Activated T-cell treated with anti-CD3 and anti-CD28 coated beads, Interleukin-2, amount 50 U/mL, for 4 hours (primary cell): ENCODE data around the gene CNIH3. TPM values are rescaled to one million over a fixed set of nuclear protein-coding genes. Genes with fewer than 3 reads are reported as not detected.

ENCODE experiments used
- ATAC-seq, 2 donors: fragments of 200-7000 bp; cut with Tn5 transposase; one replicate each; pipeline ENCODE4 v1.10.0; 2021
- DNase-seq: peaks from one replicate; pipeline ENCODE4 v3.0.0-alpha.2; 2020
- H3K27me3 Mint-ChIP-seq: one replicate; pipeline ENCODE4 v1.8.0; 2021; ENCODE audit warnings: low read depth, mixed read lengths
- H3K36me3 Mint-ChIP-seq: one replicate; pipeline ENCODE4 v1.8.0; 2022; ENCODE audit warnings: mixed read lengths; ENCODE audit not compliant: insufficient read depth
- H3K4me1 Mint-ChIP-seq: one replicate; pipeline ENCODE4 v1.8.0; 2021; ENCODE audit warnings: low read depth, mixed read lengths
- H3K4me3 Mint-ChIP-seq: one replicate; pipeline ENCODE4 v1.8.0; 2021; ENCODE audit warnings: mild to moderate bottlenecking, moderate library complexity, mixed read lengths
- H3K9me3 Mint-ChIP-seq: one replicate; pipeline ENCODE4 v1.8.0; 2021; ENCODE audit warnings: mixed read lengths
- total RNA-seq, 3 donors: library from RNA; stranded (reverse); gene quantifications; one replicate each; pipeline ENCODE4 v1.2.1, GENCODE V29; 2021

Gene CNIH3
- total RNA-seq, 3 donors from 2014 or later = 0.66 to 1.1 (median 0.71) TPM

GRCh38 chr1:224755586-224755985 is 139.5 kb downstream of the CNIH3 start:
- Mint-ChIP-seq H3K27me3 (peaks cover 20% of the 10 kb centered on the region), H3K4me3 (no peak overlapping the region), H3K4me1 (no peaks in the 10 kb centered on the region), H3K9me3 (peaks cover 10% of the 10 kb centered on the region), H3K36me3 (no peaks in the 10 kb centered on the region)
- DNase-seq = no peak
- no peak for ATAC-seq

- peaks cover 7% of the 10 kb centered on the region for H3K27me3 Mint-ChIP-seq
Observed at GRCh38 chr1:224757508-224757907, 141.4 kb downstream of the CNIH3 start.

GRCh38 chr1:224759135-224759534 is 143.0 kb downstream of the CNIH3 start:
- ATAC-seq (no peak), DNase-seq (no peak)
- no peak overlapping the region for H3K4me3 Mint-ChIP-seq
- no peaks in the 10 kb centered on the region for H3K36me3 Mint-ChIP-seq
- H3K27me3 Mint-ChIP-seq = peaks cover 7% of the 10 kb centered on the region
- H3K4me1 Mint-ChIP-seq = no peaks in the 10 kb centered on the region
- peaks cover 10% of the 10 kb centered on the region for H3K9me3 Mint-ChIP-seq

More at GRCh38 chr1:224757508-224757907, 141.4 kb downstream of the CNIH3 start:
- ATAC-seq = no peak
- H3K36me3 Mint-ChIP-seq = no peaks in the 10 kb centered on the region
- H3K4me1 Mint-ChIP-seq = no peaks in the 10 kb centered on the region
- DNase-seq = no peak
- no peak overlapping the region for H3K4me3 Mint-ChIP-seq
- peaks cover 10% of the 10 kb centered on the region for H3K9me3 Mint-ChIP-seq

GRCh38 chr1:224759681-224760091 is 143.6 kb downstream of the CNIH3 start:
- no peak for DNase-seq
- no peak overlapping the region for H3K4me3 Mint-ChIP-seq
- H3K4me1 Mint-ChIP-seq = no peaks in the 10 kb centered on the region
- ATAC-seq = no peak
- peaks cover 7% of the 10 kb centered on the region for H3K27me3 Mint-ChIP-seq
- peaks cover 10% of the 10 kb centered on the region for H3K9me3 Mint-ChIP-seq
- no peaks in the 10 kb centered on the region for H3K36me3 Mint-ChIP-seq

- Mint-ChIP-seq H3K9me3 (peaks cover 10% of the 10 kb centered on the region), H3K4me1 (no peaks in the 10 kb centered on the region), H3K27me3 (peaks cover 6% of the 10 kb centered on the region), H3K36me3 (no peaks in the 10 kb centered on the region), H3K4me3 (no peak overlapping the region)
- ATAC-seq = no peak
- DNase-seq = no peak
Observed at GRCh38 chr1:224760163-224760562, 144.0 kb downstream of the CNIH3 start.

- Mint-ChIP-seq H3K27me3 (peaks cover 8% of the 10 kb centered on the region), H3K36me3 (no peaks in the 10 kb centered on the region), H3K4me1 (no peaks in the 10 kb centered on the region), H3K4me3 (no peak overlapping the region), H3K9me3 (peaks cover 10% of the 10 kb centered on the region)
- DNase-seq (no peak), ATAC-seq (no peak)
Observed at GRCh38 chr1:224761245-224761644, 145.1 kb downstream of the CNIH3 start.

- peaks cover 10% of the 10 kb centered on the region for H3K27me3 Mint-ChIP-seq
Observed at GRCh38 chr1:224762046-224762445, 145.9 kb downstream of the CNIH3 start.

GRCh38 chr1:224762701-224763100 is 146.6 kb downstream of the CNIH3 start:
- no peaks in the 10 kb centered on the region for H3K36me3 Mint-ChIP-seq
- no peaks in the 10 kb centered on the region for H3K4me1 Mint-ChIP-seq
- H3K9me3 Mint-ChIP-seq = peaks cover 10% of the 10 kb centered on the region
- no peak for DNase-seq
- no peak for ATAC-seq
- H3K4me3 Mint-ChIP-seq = no peak overlapping the region
- H3K27me3 Mint-ChIP-seq = peaks cover 12% of the 10 kb centered on the region

More at GRCh38 chr1:224762046-224762445, 145.9 kb downstream of the CNIH3 start:
- Mint-ChIP-seq H3K4me3 (no peak overlapping the region), H3K9me3 (peaks cover 10% of the 10 kb centered on the region), H3K36me3 (no peaks in the 10 kb centered on the region), H3K4me1 (no peaks in the 10 kb centered on the region)
- ATAC-seq (no peak), DNase-seq (no peak)

GRCh38 chr1:224763126-224763775 is 147.1 kb downstream of the CNIH3 start:
- Mint-ChIP-seq H3K4me1 (no peaks in the 10 kb centered on the region), H3K4me3 (no peak overlapping the region), H3K36me3 (no peaks in the 10 kb centered on the region), H3K9me3 (peaks cover 10% of the 10 kb centered on the region), H3K27me3 (peaks cover 14% of the 10 kb centered on the region)
- ATAC-seq = no peak
- no peak for DNase-seq

GRCh38 chr1:224766266-224766665 is 150.1 kb downstream of the CNIH3 start:
- Mint-ChIP-seq H3K4me3 (no peak overlapping the region), H3K36me3 (no peaks in the 10 kb centered on the region), H3K27me3 (peaks cover 16% of the 10 kb centered on the region), H3K4me1 (no peaks in the 10 kb centered on the region), H3K9me3 (no peaks in the 10 kb centered on the region)
- DNase-seq (no peak), ATAC-seq (no peak)

GRCh38 chr1:224767031-224767430 is 150.9 kb downstream of the CNIH3 start:
- Mint-ChIP-seq H3K27me3 (peaks cover 19% of the 10 kb centered on the region), H3K4me3 (no peak overlapping the region), H3K36me3 (no peaks in the 10 kb centered on the region), H3K4me1 (no peaks in the 10 kb centered on the region), H3K9me3 (no peaks in the 10 kb centered on the region)
- ATAC-seq (no peak), DNase-seq (no peak)

GRCh38 chr1:224767676-224768075 is 151.6 kb downstream of the CNIH3 start:
- ATAC-seq = no peak
- Mint-ChIP-seq H3K4me3 (no peak overlapping the region), H3K4me1 (no peaks in the 10 kb centered on the region), H3K36me3 (no peaks in the 10 kb centered on the region), H3K27me3 (peaks cover 19% of the 10 kb centered on the region), H3K9me3 (no peaks in the 10 kb centered on the region)
- no peak for DNase-seq

- Mint-ChIP-seq H3K4me1 (no peaks in the 10 kb centered on the region), H3K9me3 (no peaks in the 10 kb centered on the region)
- ATAC-seq = no peak
Observed at GRCh38 chr1:224768971-224769370, 152.9 kb downstream of the CNIH3 start.

GRCh38 chr1:224769452-224770335 is 153.6 kb downstream of the CNIH3 start:
- H3K36me3 Mint-ChIP-seq = no peaks in the 10 kb centered on the region
- no peaks in the 10 kb centered on the region for H3K9me3 Mint-ChIP-seq
- no peak for ATAC-seq
- DNase-seq = no peak
- peaks cover 18% of the 10 kb centered on the region for H3K27me3 Mint-ChIP-seq
- H3K4me3 Mint-ChIP-seq = no peak overlapping the region
- H3K4me1 Mint-ChIP-seq = no peaks in the 10 kb centered on the region

More at GRCh38 chr1:224768971-224769370, 152.9 kb downstream of the CNIH3 start:
- no peak for DNase-seq
- Mint-ChIP-seq H3K36me3 (no peaks in the 10 kb centered on the region), H3K27me3 (peaks cover 13% of the 10 kb centered on the region), H3K4me3 (no peak overlapping the region)

GRCh38 chr1:224770336-224770693 is 154.2 kb downstream of the CNIH3 start:
- H3K4me3 Mint-ChIP-seq = no peak overlapping the region
- no peaks in the 10 kb centered on the region for H3K4me1 Mint-ChIP-seq
- H3K9me3 Mint-ChIP-seq = no peaks in the 10 kb centered on the region
- DNase-seq = no peak
- H3K36me3 Mint-ChIP-seq = no peaks in the 10 kb centered on the region
- H3K27me3 Mint-ChIP-seq = peaks cover 18% of the 10 kb centered on the region
- no peak for ATAC-seq
